ENCODE measurements around the gene PITPNC1.

DNA sequence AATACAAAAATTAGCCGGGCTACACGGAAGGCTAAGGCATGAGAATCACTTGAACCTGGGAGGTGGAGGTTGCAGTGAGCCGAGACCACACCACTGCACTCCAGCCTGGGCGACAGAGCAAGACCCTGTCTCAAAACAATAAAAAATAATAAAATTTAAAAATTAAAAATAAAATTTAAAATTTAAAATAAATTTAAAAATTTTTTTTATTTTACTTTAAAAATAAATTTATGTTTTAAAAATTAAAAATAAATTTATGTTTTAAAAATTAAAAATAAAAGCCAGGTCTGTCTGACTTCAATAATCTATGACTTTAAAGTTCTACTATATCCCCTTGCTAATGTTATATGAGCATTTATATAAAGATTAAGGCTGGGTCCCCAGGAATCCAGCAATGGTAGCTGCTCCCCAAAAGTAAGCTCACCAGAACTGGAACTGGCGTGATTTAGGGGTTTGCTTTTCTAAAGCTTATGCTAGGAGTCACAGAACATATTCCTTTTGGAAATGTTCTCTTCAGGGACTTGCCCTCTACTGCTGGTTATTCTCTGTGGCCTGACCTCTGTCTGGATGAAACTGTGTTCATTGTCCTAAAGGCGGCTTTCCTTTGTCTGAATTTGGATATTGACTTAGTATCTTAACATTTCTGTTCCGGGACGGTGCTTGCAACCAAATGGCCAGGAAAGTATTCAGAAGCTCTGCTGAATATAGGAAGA is 200.5 kb downstream of the PITPNC1 start:
- TF ChIP-seq CTCF (IDR thresholded peaks at IDR 0.05) (no peak), POLR2A (IDR thresholded peaks at IDR 0.05) (no peak), POLR2AphosphoS5 (IDR thresholded peaks at IDR 0.05) (no peak), EP300 (IDR thresholded peaks at IDR 0.05) (no peak)

All from upper lobe of left lung (tissue), 4 donors.